GM23338 (cell line): ENCODE data around the gene NAALADL2. TPM values are rescaled to one million over a fixed set of nuclear protein-coding genes. Genes with fewer than 3 reads are reported as not detected.

Source experiments
- ATAC-seq: fragments of 200-7000 bp; cut with Tn5 transposase; 3 replicates; pipeline ENCODE4 v1.9.1; 2020
- DNase-seq: peaks from one replicate; pipeline ENCODE4 v3.0.0-alpha.2; 2015; ENCODE audit warnings: low spot score
- H2AFZ ChIP-seq: fragments of 200-600 bp; sonication (generic); 2 replicates; pipeline ENCODE4 v1.8.0; 2016; ENCODE audit warnings: antibody characterized with exemption, mild to moderate bottlenecking, moderate library complexity
- H3F3A ChIP-seq: fragments of 200-600 bp; sonication (generic); replicated peaks from 2 replicates; pipeline ENCODE4 v1.8.0; 2017; ENCODE audit warnings: antibody characterized with exemption, mixed run types, low read depth
- H3K27ac ChIP-seq: fragments of 200-600 bp; sonication (generic); 2 replicates; pipeline ENCODE4 v1.6.1; 2016; ENCODE audit warnings: low read depth
- H3K27me3 ChIP-seq: fragments of 200-600 bp; sonication (generic); 2 replicates; pipeline ENCODE4 v1.8.0; 2016; ENCODE audit warnings: mild to moderate bottlenecking, mixed run types, moderate library complexity; ENCODE audit not compliant: insufficient read depth
- H3K36me3 ChIP-seq: fragments of 200-600 bp; sonication (generic); 2 replicates; pipeline ENCODE4 v1.8.0; 2016; ENCODE audit warnings: mild to moderate bottlenecking; ENCODE audit not compliant: insufficient read depth
- H3K4me1 ChIP-seq: fragments of 200-600 bp; sonication (generic); 2 replicates; pipeline ENCODE4 v1.8.0; 2016; ENCODE audit warnings: mild to moderate bottlenecking, moderate library complexity; ENCODE audit not compliant: insufficient read depth
- H3K4me2 ChIP-seq: fragments of 200-600 bp; sonication (generic); 2 replicates; pipeline ENCODE4 v1.7.1; 2017; ENCODE audit warnings: mixed run types
- H3K4me3 ChIP-seq: fragments of 200-600 bp; sonication (generic); 2 replicates; pipeline ENCODE4 v1.6.1; 2016; ENCODE audit warnings: mixed run types
- H3K79me2 ChIP-seq: fragments of 200-600 bp; sonication (generic); replicated peaks from 2 replicates; pipeline ENCODE4 v1.8.0; 2017; ENCODE audit warnings: mild to moderate bottlenecking; ENCODE audit not compliant: insufficient read depth
- H3K9me2 ChIP-seq: fragments of 200-600 bp; sonication (generic); 2 replicates; pipeline ENCODE4 v1.8.0; 2017; ENCODE audit not compliant: insufficient read depth
- H4K20me1 ChIP-seq: fragments of 200-600 bp; sonication (generic); replicated peaks from 2 replicates; pipeline ENCODE4 v1.8.0; 2017; ENCODE audit warnings: mild to moderate bottlenecking; ENCODE audit not compliant: insufficient read depth
- H3K27ac Mint-ChIP-seq: 2 replicates; pipeline ENCODE4 v1.8.0; 2020; ENCODE audit warnings: inconsistent platforms, mild to moderate bottlenecking, moderate library complexity, mixed read lengths
- H3K27me3 Mint-ChIP-seq: 3 replicates; pipeline ENCODE4 v1.8.0; 2022; ENCODE audit warnings: low read depth, mild to moderate bottlenecking, moderate library complexity, mixed read lengths, inconsistent platforms; ENCODE audit not compliant: insufficient read depth, poor library complexity
- H3K36me3 Mint-ChIP-seq: 3 replicates; pipeline ENCODE4 v1.8.0; 2021; ENCODE audit warnings: low read depth, mild to moderate bottlenecking, inconsistent platforms, moderate library complexity, mixed read lengths
- H3K4me1 Mint-ChIP-seq: 3 replicates; pipeline ENCODE4 v1.8.0; 2020; ENCODE audit warnings: mild to moderate bottlenecking, inconsistent platforms, mixed read lengths
- H3K4me3 Mint-ChIP-seq: 3 replicates; pipeline ENCODE4 v1.8.0; 2021; ENCODE audit warnings: moderate library complexity, mild to moderate bottlenecking, inconsistent platforms, mixed read lengths
- H3K9me3 Mint-ChIP-seq: 3 replicates; pipeline ENCODE4 v1.8.0; 2020; ENCODE audit warnings: moderate library complexity, mild to moderate bottlenecking, inconsistent platforms, mixed read lengths
- CREB1 ChIP-seq: fragments of 250-450 bp; sonication (Bioruptor Pico); IDR thresholded peaks from 2 replicates; pipeline ENCODE4 v1.5.0; 2020; ENCODE audit warnings: low read depth, mild to moderate bottlenecking, moderate library complexity
- CTCF ChIP-seq, 2 experiments: fragments of 200-600 bp in 1 of 2; sonication (generic) in 1 of 2; conservative IDR thresholded peaks; 2 replicates each; pipeline versions ENCODE4 v1.5.1 to v1.6.1; 2016 to 2017; ENCODE audit warnings: antibody characterized with exemption in 2 of 2, low read depth in 2 of 2, mild to moderate bottlenecking in 2 of 2, moderate library complexity in 1 of 2
- EZH2 ChIP-seq: fragments of 200-600 bp; sonication (generic); IDR thresholded peaks from one replicate; pipeline ENCODE4 v1.8.0; 2017; ENCODE audit warnings: antibody characterized with exemption, mild to moderate bottlenecking, low read depth; ENCODE audit not compliant: unreplicated experiment
- EZH2phosphoT487 ChIP-seq: fragments of 200-600 bp; sonication (generic); IDR thresholded peaks from one replicate; pipeline ENCODE4 v1.8.1; 2018; ENCODE audit warnings: antibody characterized with exemption; ENCODE audit not compliant: unreplicated experiment
- JUNB ChIP-seq: IDR thresholded peaks from one replicate; pipeline ENCODE4 v1.6.1; 2016; ENCODE audit warnings: antibody characterized with exemption; ENCODE audit not compliant: unreplicated experiment
- POLR2AphosphoS5 ChIP-seq: IDR thresholded peaks from 2 replicates; pipeline ENCODE4 v1.6.1; 2016; ENCODE audit warnings: antibody characterized with exemption, low read depth
- REST ChIP-seq: IDR thresholded peaks from one replicate; pipeline ENCODE4 v1.6.1; 2018; ENCODE audit warnings: antibody characterized with exemption; ENCODE audit not compliant: unreplicated experiment
- ZNF114 ChIP-seq: fragments of 250-450 bp; sonication (Bioruptor Pico); IDR thresholded peaks from 2 replicates; pipeline ENCODE4 v1.5.0; 2020; ENCODE audit warnings: mild to moderate bottlenecking, moderate library complexity
- ZNF331 ChIP-seq: fragments of 250-450 bp; sonication (Bioruptor Pico); IDR thresholded peaks from 2 replicates; pipeline ENCODE4 v1.5.0; 2020; ENCODE audit warnings: low read depth, mild to moderate bottlenecking, moderate library complexity
- polyA plus RNA-seq: library from polyadenylated mRNA; unstranded; fragments of >200 nt; fragmentation: Nextera tagmentation; extraction: Ambion mirVana; gene quantifications from 2 replicates; pipeline ENCODE4 v1.2.1, GENCODE V29; 2016
- total RNA-seq: library from RNA; depleted of rRNA; stranded (reverse); fragments of >200 nt; shearing (Covaris generic); gene quantifications from 2 replicates; pipeline ENCODE4 v1.2.3, GENCODE V29; 2014

The NAALADL2 gene
- total and polyA plus RNA-seq, 2 experiments from 2014 or later, result 1.6 to 2.6 TPM

GRCh38 chr3:174826069-174826468 lies 33.1 kb upstream of the NAALADL2 start (continued):
- TF ChIP-seq POLR2AphosphoS5, result no peak
- no peak for TF ChIP-seq EZH2
- no peak for TF ChIP-seq REST
- TF ChIP-seq CREB1 (CRISPR knock-in tag), result no peak
- no peak for TF ChIP-seq ZNF331
- no peak for TF ChIP-seq ZNF114 (CRISPR knock-in tag)

- no peaks in the 10 kb centered on the region for H3K79me2 ChIP-seq
- H3K4me2 ChIP-seq, result no peak overlapping the region
- H3K27ac ChIP-seq, result no peak overlapping the region
- H3K9me2 ChIP-seq, result no peaks in the 10 kb centered on the region
- H3K27ac Mint-ChIP-seq, result no peak overlapping the region
- H3K9me3 Mint-ChIP-seq, result no peaks in the 10 kb centered on the region
- H3K4me3 ChIP-seq, result no peak overlapping the region
- H3F3A ChIP-seq, result no peaks in the 10 kb centered on the region
- TF ChIP-seq CREB1 (CRISPR knock-in tag), result no peak
- no peak for TF ChIP-seq ZNF114 (CRISPR knock-in tag)
- TF ChIP-seq CTCF (conservative IDR thresholded peaks at IDR 0.05; ENCODE audit: low read depth in 2 of 2), result peak in 1 of 2 experiments; percentile 31; a peak in 2 of 4 replicates
- peaks cover 23% of the 10 kb centered on the region for H3K4me1 Mint-ChIP-seq
- no peak overlapping the region for H3K4me3 Mint-ChIP-seq
- H2AFZ ChIP-seq, result no peak overlapping the region
- H3K4me1 ChIP-seq, result peaks cover 6% of the 10 kb centered on the region
- no peaks in the 10 kb centered on the region for H4K20me1 ChIP-seq
- ATAC-seq, result peak; percentile 84
- peaks cover 1% of the 10 kb centered on the region; the same call in 1 of the 3 replicates for H3K36me3 Mint-ChIP-seq
- H3K27me3 ChIP-seq, result no peaks in the 10 kb centered on the region
- DNase-seq, result no peak
- H3K27me3 Mint-ChIP-seq, result peaks cover 2% of the 10 kb centered on the region
- H3K36me3 ChIP-seq, result no peaks in the 10 kb centered on the region
Observed at GRCh38 chr3:174844746-174845145, 14.4 kb upstream of the NAALADL2 start.

GRCh38 chr3:174846055-174846454 lies 13.1 kb upstream of the NAALADL2 start:
- Mint-ChIP-seq H3K27ac (no peak overlapping the region), H3K9me3 (no peaks in the 10 kb centered on the region), H3K4me1 (peaks cover 17% of the 10 kb centered on the region), H3K27me3 (peaks cover 2% of the 10 kb centered on the region), H3K36me3 (peaks cover 3% of the 10 kb centered on the region; the same call in 1 of the 3 replicates), H3K4me3 (no peak overlapping the region)
- Histone ChIP-seq H3K9me2 (no peaks in the 10 kb centered on the region), H3K4me2 (no peak overlapping the region), H3K27me3 (no peaks in the 10 kb centered on the region), H3K79me2 (no peaks in the 10 kb centered on the region), H3K4me3 (no peak overlapping the region), H3F3A (no peaks in the 10 kb centered on the region), H3K27ac (no peak overlapping the region), H3K4me1 (no peaks in the 10 kb centered on the region), H4K20me1 (no peaks in the 10 kb centered on the region), H3K36me3 (no peaks in the 10 kb centered on the region), H2AFZ (no peak overlapping the region)
- no peak for DNase-seq
- no peak for TF ChIP-seq EZH2phosphoT487
- TF ChIP-seq JUNB, result no peak
- TF ChIP-seq CTCF (conservative IDR thresholded peaks at IDR 0.05; ENCODE audit: low read depth in 2 of 2), result no peak
- no peak for TF ChIP-seq POLR2AphosphoS5
- no peak for ATAC-seq
